ENCODE measurements around the gene KCNT1.

DNA sequence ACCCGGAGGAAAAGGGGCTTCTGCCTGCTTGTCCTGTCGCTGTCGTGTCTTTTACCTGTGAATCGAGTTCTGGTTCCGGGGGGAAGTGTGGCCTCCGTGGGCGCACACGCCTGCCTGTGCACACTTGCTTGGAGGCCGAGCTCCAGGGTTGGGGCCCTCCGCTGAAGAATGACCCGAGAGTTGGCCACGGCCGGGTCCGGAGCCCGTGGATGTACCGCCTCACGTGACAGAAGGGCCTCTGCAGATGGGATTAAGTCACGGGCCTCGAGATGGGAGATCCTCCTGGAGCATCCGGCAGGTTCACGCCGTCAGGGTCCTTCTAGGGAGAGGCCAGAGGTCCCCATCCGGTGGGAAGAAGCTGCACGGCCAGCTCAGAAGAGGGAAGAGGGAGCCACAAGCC, 81.0 kb downstream of the KCNT1 start:
- TF ChIP-seq EZH2 (IDR thresholded peaks at IDR 0.05; ENCODE audit: insufficient read depth, low read length): no peak
- TF ChIP-seq, protein P1, sequence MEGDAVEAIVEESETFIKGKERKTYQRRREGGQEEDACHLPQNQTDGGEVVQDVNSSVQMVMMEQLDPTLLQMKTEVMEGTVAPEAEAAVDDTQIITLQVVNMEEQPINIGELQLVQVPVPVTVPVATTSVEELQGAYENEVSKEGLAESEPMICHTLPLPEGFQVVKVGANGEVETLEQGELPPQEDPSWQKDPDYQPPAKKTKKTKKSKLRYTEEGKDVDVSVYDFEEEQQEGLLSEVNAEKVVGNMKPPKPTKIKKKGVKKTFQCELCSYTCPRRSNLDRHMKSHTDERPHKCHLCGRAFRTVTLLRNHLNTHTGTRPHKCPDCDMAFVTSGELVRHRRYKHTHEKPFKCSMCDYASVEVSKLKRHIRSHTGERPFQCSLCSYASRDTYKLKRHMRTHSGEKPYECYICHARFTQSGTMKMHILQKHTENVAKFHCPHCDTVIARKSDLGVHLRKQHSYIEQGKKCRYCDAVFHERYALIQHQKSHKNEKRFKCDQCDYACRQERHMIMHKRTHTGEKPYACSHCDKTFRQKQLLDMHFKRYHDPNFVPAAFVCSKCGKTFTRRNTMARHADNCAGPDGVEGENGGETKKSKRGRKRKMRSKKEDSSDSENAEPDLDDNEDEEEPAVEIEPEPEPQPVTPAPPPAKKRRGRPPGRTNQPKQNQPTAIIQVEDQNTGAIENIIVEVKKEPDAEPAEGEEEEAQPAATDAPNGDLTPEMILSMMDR (IDR thresholded peaks at IDR 0.05; ENCODE audit: insufficient read depth, low read depth, low read length): no peak
